HAP-1 (cell line): ENCODE measurements around the gene TOLLIP.
"Not testable (repeated sequence)": the region's sequence is repeated elsewhere in the genome, so short reads cannot be mapped to it uniquely, and the experiment has no call there.

Experiments used
- DNase-seq, 2 experiments: peaks; one replicate each; pipeline ENCODE4 v3.0.0-alpha.2; 2016 to 2020; ENCODE audit warnings: low spot score in 2 of 2
- H3K27me3 ChIP-seq: fragments of 250-450 bp; sonication (Bioruptor Pico); 2 replicates; pipeline ENCODE4 v1.5.1; 2020; ENCODE audit warnings: low read depth, mild to moderate bottlenecking, moderate library complexity
- H3K36me3 ChIP-seq: fragments of 250-450 bp; sonication (Bioruptor Pico); replicated peaks from 2 replicates; pipeline ENCODE4 v1.5.1; 2020; ENCODE audit warnings: mild to moderate bottlenecking
- H3K4me1 ChIP-seq: fragments of 250-450 bp; sonication (Bioruptor Pico); 2 replicates; pipeline ENCODE4 v1.5.1; 2020; ENCODE audit warnings: mild to moderate bottlenecking
- H3K4me3 ChIP-seq: fragments of 250-450 bp; sonication (Bioruptor Pico); 2 replicates; pipeline ENCODE4 v1.5.1; 2020; ENCODE audit warnings: mild to moderate bottlenecking, moderate library complexity
- H3K9me3 ChIP-seq: fragments of 250-450 bp; sonication (Bioruptor Pico); 2 replicates; pipeline ENCODE4 v1.5.1; 2020; ENCODE audit warnings: mild to moderate bottlenecking, moderate library complexity
- in situ Hi-C: fragments of 300-500 bp; cut with MboI; formaldehyde crosslinking; loops from 3 replicates; pipeline ENCODE4 v1.14.3; 2020; ENCODE audit warnings: low sequenced_read_pairs, inconsistent platforms, mixed read lengths

TOLLIP gene

DNA sequence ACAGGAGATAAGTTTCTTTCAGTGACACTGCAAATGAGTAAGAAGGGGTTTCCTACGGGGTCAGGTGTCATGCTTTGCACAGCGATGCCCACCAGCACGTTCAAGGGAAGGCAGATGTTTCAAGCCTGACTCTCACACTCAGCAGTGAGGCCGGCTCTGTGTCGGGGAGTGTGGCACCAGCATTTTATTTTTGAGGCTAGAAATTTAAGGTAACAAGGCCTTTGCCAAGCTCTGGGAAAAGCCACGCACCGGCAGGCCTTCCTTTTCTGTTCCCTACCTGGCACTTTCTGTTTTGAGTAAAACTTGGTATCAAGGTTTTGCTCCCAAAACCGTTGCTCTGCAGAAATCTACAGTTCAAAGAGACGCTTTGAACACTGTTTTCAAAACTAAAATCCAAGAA lies 38.0 kb downstream of the TOLLIP start:
- Histone ChIP-seq H3K27me3 (no peaks in the 10 kb centered on the region), H3K36me3 (no peaks in the 10 kb centered on the region), H3K9me3 (no peaks in the 10 kb centered on the region), H3K4me3 (no peak overlapping the region), H3K4me1 (no peaks in the 10 kb centered on the region)
- no peak for DNase-seq
- in situ Hi-C loops, result no loop called here

DNA sequence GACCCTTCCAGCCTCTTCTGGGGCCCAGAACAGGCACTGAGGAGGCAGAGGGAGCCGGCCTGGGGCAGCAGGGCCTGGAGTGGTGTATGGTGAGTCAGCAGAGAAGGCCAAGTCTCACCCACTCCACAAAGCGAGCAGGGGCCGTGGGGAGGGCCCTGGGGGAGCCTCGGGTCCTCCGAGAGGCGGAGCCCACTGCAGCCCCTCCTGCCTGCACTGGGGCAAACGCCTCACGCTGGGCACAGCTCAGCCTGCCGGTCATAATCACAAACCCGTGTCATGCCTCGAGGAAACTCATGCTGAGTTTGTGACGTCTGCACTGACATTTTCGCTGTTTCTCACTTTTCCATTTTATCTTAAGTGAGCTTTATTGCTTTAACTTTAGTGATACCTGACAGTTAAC lies 38.4 kb downstream of the TOLLIP start:
- Histone ChIP-seq H3K4me3 (no peak overlapping the region), H3K9me3 (no peaks in the 10 kb centered on the region), H3K36me3 (no peaks in the 10 kb centered on the region), H3K4me1 (no peaks in the 10 kb centered on the region), H3K27me3 (no peaks in the 10 kb centered on the region)
- no peak for DNase-seq
- in situ Hi-C loops, result no loop called here

DNA sequence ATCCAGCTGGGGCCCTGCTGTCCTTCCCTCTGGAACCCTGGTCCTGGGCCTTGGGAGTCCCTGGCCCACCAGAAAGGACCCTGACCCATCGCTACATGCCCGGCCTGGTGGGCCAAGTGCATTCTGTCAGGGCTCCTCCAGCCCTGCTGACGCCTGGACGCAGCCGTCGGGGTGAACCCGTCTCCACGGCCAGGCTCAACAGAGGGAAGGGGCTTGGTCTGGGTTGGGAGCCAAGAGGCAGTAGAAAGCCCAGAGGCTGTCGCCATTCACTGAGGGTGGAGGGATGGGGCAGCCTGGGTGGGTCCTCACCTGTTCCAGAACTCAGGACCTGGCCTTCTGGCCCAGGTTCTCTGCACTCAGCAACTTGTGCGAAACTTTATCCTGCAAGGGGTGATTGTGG lies 39.0 kb downstream of the TOLLIP start:
- DNase-seq, result no peak
- Histone ChIP-seq H3K36me3 (no peaks in the 10 kb centered on the region), H3K4me1 (no peaks in the 10 kb centered on the region), H3K9me3 (no peaks in the 10 kb centered on the region), H3K4me3 (no peak overlapping the region), H3K27me3 (no peaks in the 10 kb centered on the region)
- in situ Hi-C loops, result no loop called here

DNA sequence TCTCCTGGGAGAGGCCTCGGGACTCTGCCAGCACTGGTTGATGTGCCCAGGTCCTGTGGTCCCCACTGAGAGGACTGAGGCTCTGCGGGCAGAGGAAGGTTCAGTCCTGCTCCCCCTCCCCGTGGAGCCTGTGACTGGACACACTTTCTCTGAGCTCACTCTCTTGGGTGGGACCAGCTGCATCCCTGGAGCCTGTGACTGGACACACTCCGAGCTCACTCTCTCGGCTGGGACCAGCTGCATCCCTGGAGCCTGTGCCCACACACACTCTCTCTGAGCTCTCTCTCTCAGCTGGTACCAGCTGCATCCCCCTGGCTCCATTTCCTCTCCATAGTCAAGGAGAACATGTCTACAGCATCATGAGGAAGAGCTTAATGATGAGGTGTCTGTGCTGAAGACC lies 39.5 kb downstream of the TOLLIP start:
- in situ Hi-C loops, result no loop called here
- Histone ChIP-seq H3K4me3 (no peak overlapping the region), H3K9me3 (no peaks in the 10 kb centered on the region; the same call in 1 of the 2 replicates), H3K4me1 (no peaks in the 10 kb centered on the region), H3K27me3 (no peaks in the 10 kb centered on the region), H3K36me3 (no peaks in the 10 kb centered on the region)
- DNase-seq, result no peak

DNA sequence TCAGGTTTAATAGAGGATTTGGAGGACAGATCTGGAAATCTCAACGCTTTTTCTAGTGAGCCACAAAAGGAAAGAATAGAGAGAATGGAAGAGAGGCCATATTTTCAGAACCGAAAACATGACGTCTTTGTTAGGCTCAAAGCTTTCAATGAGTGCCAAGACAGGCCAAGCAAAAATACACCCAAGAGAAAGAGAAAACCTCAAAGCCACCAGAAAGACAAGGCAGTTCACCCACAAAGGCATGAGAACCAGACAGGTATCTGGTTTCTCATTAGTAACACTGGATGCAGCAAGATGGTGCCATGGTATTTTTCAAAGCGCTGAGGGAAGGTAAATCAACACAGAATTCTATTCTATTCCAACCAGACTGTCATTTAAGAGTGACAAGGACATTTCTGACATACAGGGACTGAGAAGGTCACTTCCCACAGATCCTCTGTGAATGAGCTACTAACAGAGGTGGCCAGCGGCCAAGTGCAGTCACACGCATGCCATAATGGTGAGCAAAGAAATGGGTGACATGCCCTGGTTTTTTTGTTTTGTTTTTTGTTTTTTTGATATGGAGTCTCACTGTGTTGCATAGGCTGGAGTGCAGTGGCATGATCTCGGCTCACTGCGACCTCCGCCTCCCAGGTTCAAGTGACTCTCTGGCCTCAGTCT lies 41.9 kb downstream of the TOLLIP start:
- in situ Hi-C loops, result no loop called here
- H3K9me3 ChIP-seq, result no peaks in the 10 kb centered on the region; the same call in 1 of the 2 replicates
- no peaks in the 10 kb centered on the region for H3K36me3 ChIP-seq
- no peaks in the 10 kb centered on the region for H3K4me1 ChIP-seq
- no peak for DNase-seq
- H3K4me3 ChIP-seq, result no peak overlapping the region
- no peaks in the 10 kb centered on the region for H3K27me3 ChIP-seq

DNA sequence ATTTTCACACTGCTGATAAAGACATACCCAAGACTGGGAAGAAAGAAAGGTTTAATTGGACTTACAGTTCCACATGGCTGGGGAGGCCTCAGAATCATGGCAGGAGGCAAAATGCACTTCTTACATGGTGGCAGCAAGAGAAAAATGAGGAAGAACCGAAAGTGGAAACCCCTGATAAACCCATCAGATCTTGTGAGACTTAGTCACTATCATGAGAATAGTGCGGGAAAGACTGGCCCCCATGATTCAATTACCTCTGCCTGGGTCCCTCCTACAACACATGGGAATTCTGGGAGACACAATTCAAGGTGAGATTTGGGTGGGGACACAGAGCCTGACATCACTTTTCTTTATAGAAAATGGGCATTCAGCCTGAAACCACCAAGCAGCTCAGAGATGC lies 42.5 kb downstream of the TOLLIP start:
- in situ Hi-C loops, H3K9me3 ChIP-seq: not testable (repeated sequence)

DNA sequence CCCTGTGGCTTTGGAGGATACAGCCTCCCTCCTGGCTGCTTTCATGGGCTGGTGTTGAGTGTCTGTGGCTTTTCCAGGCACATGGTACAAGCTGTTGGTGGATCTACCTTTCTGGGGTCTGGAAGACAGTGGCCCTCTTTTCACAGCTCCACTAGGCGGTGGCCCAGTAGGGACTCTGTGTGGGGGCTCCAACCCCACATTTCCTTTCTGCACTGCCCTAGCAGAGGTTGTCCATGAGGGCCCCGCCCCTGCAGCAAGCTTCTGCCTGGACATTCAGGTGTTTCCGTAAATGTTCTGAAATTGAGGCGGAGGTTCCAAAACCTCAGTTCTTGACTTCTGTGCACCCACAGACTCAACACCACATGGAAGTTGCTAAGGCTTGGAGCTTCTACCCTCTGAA lies 44.0 kb downstream of the TOLLIP start:
- H3K4me3 ChIP-seq, DNase-seq, in situ Hi-C loops, H3K36me3 ChIP-seq, H3K4me1 ChIP-seq, H3K9me3 ChIP-seq, H3K27me3 ChIP-seq: not testable (repeated sequence)

More for the DNA sequence above, 42.5 kb downstream of the TOLLIP start:
- not testable (repeated sequence) for H3K4me1 ChIP-seq, H3K4me3 ChIP-seq, DNase-seq, H3K27me3 ChIP-seq, H3K36me3 ChIP-seq

DNA sequence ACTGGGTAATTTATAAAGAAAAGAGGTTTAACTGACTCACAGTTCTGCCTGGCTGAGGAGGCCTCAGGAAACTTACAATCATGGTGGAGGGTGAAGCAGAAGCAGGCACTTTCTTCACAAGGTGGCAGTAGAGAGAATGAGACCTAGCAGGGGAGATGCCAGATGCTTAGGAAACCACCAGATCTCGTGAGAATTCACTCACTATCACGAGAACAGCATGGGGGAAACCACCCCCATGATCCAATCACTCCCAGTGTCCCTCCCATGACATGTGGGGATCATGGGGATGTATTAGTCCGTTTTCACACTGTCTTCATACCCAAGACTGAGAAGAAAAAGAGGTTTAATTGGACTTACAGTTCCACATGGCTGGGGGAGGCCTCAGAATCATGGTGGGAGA lies 45.0 kb downstream of the TOLLIP start:
- DNase-seq, result peak; percentile 36 to 63
- in situ Hi-C loops, H3K4me3 ChIP-seq, H3K36me3 ChIP-seq, H3K27me3 ChIP-seq, H3K9me3 ChIP-seq, H3K4me1 ChIP-seq: not testable (repeated sequence)

DNA sequence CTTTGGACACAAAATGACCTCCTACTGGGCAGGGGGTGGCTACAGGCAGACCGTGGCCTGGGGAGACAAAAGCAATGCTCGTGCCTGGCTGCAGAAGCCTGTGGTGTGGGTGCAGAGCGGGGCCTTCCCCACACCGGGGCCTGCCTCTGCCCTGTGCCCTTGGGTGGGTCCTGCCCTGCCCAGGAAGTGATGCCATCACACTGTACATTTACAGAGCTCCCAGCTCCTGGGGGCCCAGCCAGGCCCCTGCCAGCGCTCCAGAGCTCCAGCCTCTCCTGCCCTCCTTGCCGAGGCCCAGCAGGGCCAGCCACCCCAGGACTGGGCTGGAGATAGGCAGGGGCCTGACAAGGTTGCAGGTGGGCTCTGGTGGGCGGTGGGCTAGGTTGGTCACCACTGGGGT lies 46.4 kb downstream of the TOLLIP start:
- Histone ChIP-seq H3K36me3 (no peaks in the 10 kb centered on the region), H3K9me3 (no peaks in the 10 kb centered on the region; the same call in 1 of the 2 replicates), H3K4me3 (no peak overlapping the region), H3K27me3 (no peaks in the 10 kb centered on the region), H3K4me1 (no peaks in the 10 kb centered on the region)
- in situ Hi-C loops, result no loop called here
- DNase-seq, result no peak

DNA sequence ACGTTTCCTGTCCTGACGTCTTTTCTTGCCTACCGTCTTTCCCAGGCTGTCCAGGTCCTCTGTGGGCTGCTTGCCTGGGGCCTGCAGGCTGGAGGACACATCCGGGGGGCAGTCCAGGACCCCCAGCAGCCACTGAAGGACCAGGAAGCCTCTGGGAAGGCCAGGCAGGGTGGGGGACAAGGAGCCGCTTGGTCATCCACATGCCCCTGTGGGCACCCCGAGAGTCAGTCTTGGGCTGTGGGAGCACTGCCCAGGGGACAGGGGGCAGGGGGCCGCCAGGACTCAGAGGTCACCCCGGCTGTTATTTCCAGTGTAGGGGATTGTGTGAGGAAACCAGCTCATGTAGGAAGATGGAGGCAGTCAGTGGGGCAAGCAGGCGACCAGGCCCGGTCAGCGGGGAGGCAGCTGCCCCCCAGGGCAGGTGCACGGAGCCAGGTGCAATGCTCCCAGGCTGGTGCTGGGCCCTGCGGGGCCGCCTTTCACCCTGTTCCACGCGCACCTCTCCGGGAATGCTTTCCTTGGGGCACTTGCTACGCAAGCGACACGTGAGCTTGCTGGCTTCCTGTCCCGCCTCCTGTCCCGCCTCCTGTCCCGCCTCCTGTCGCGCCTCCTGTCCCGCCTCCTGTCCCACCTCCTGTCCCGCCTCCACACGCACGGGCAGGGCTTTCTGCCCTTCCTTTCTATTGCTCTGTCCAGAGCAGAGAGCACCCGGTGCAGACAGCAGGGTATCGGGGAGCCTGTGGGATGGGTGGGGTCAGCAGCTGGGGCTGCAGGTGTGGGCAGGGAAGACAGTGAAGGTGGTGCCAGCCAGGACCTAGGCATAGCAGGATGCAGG lies 47.0 kb downstream of the TOLLIP start:
- peak overlapping the region; percentile 23 for H3K4me3 ChIP-seq
- no peaks in the 10 kb centered on the region; the same call in 1 of the 2 replicates for H3K9me3 ChIP-seq
- peak; percentile 58 to 83 for DNase-seq
- no peaks in the 10 kb centered on the region for H3K27me3 ChIP-seq
- in situ Hi-C loops, result no loop called here
- no peaks in the 10 kb centered on the region for H3K36me3 ChIP-seq
- H3K4me1 ChIP-seq, result no peaks in the 10 kb centered on the region

DNA sequence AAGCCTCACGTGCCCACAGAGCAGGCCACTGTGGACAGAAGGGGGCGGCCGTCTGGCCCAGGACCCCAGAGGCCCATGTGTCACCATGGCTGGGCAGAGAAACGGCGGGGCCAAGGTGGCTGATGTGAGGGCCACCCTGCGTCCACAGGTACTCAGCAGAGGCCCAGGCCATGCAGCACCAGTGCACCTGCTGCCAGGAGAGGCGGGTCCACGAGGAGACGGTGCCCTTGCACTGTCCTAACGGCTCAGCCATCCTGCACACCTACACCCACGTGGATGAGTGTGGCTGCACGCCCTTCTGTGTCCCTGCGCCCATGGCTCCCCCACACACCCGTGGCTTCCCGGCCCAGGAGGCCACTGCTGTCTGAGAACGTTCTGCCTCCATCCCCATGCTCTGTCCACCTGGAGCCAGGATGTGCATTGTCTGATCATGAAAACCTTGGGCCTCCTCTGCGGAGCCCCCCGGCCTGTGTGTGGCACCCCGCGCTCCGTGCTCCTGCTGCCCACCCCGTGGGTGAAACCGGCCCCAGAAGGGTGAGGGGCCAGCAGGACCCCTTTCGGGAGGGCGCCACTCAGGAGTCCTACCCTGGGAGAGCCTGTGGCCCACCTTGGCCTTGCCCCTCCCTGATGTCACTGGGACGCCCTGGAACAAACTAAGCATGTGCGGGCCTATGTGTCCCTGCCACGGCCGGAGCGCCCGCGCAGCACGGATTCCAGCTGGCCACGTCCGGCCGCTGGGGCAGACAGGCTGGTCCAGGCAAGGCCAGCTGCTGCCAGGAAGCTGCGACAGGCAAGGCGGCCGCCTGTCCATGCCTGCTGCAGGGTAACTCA lies 48.0 kb downstream of the TOLLIP start:
- in situ Hi-C loops, result no loop called here

DNA sequence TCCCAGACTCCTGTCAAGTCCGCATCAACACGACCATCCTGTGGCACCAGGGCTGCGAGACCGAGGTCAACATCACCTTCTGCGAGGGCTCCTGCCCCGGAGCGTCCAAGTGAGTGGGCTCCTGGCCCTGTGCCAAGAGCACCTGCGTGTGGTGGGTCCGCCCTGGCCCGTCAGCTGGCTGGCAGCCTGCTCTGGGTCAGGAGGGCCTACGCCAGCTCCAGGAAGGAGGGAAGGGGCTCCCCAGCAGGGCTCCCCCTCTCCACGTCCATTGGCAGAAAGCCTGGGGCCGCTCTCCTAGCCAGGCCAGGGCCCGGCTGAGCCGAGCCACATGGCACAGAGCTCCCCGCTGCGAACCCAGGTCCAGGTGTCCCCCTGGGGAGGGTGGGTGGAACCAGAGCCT lies 48.8 kb downstream of the TOLLIP start:
- Histone ChIP-seq H3K36me3 (no peaks in the 10 kb centered on the region), H3K27me3 (no peaks in the 10 kb centered on the region), H3K4me1 (no peaks in the 10 kb centered on the region), H3K4me3 (no peak overlapping the region), H3K9me3 (no peaks in the 10 kb centered on the region; the same call in 1 of the 2 replicates)
- in situ Hi-C loops, result no loop called here
- no peak for DNase-seq

More for the DNA sequence above, 48.0 kb downstream of the TOLLIP start:
- Histone ChIP-seq H3K9me3 (no peaks in the 10 kb centered on the region; the same call in 1 of the 2 replicates), H3K4me1 (no peaks in the 10 kb centered on the region), H3K4me3 (no peak overlapping the region), H3K27me3 (no peaks in the 10 kb centered on the region), H3K36me3 (no peaks in the 10 kb centered on the region)
- no peak for DNase-seq

DNA sequence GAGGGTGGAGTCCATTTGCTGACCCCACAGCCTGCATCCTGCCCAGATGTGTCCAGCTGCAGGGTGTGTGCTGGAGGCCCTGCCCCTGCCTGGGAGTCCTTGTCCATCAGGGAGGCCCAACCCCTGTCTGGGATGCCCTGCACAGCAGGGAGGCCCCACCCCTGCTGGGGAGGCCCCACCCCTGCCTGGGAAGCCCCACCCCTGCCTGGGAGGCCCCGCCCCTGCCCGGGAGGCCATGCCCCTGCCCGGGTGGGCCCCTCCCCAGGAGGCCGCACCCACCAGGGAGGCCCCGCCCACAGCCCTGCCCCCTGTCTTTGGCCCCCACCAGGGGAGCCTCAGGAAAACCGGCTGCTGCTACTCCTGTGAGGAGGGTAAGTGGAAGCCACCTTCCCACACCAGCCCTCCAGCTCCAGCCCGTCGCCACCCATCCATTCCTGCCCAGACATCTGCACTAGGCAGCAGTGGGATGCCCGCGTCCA lies 49.4 kb downstream of the TOLLIP start:
- Histone ChIP-seq H3K4me1 (no peaks in the 10 kb centered on the region), H3K27me3 (no peaks in the 10 kb centered on the region), H3K9me3 (no peaks in the 10 kb centered on the region; the same call in 1 of the 2 replicates), H3K36me3 (no peaks in the 10 kb centered on the region), H3K4me3 (no peak overlapping the region)
- in situ Hi-C loops, result no loop called here
- DNase-seq, result peak in 1 of 2 experiments; percentile 62
